CD14-positive monocyte (primary cell): ENCODE data around the gene CACNA1C. TPM values are rescaled to one million over a fixed set of nuclear protein-coding genes. Genes with fewer than 3 reads are reported as not detected.

ENCODE experiments used
- DNase-seq, 3 donors: peaks; one replicate each; pipeline ENCODE4 v3.0.0-alpha.2; 2011 to 2022
- H2AFZ ChIP-seq: 2 replicates; pipeline ENCODE4 v1.6.0; 2012; ENCODE audit warnings: mild to moderate bottlenecking, low read depth, low read length, inconsistent platforms; ENCODE audit not compliant: insufficient read depth, poor library complexity, severe bottlenecking
- H3K27ac ChIP-seq, 2 donors: 1 replicate in 1 of 2; 2 replicates in 1 of 2; pipeline ENCODE4 v1.5.1; 2012 to 2013; ENCODE audit warnings: low read length in 2 of 2, control low read depth in 1 of 2, inconsistent platforms in 1 of 2, low read depth in 1 of 2, mild to moderate bottlenecking in 1 of 2
- H3K27me3 ChIP-seq, 2 donors: one replicate each; pipeline versions ENCODE4 v1.6.0 to v1.6.1; 2011 to 2013; ENCODE audit warnings: low read length in 2 of 2; ENCODE audit not compliant: control insufficient read depth in 2 of 2, insufficient read depth in 2 of 2
- H3K36me3 ChIP-seq, 2 donors: replicated peaks in 1 of 2; 1 replicate in 1 of 2; 2 replicates in 1 of 2; pipeline versions ENCODE4 v1.5.1 to v1.6.1; 2012 to 2013; ENCODE audit warnings: low read length in 2 of 2, control low read depth in 1 of 2, inconsistent platforms in 1 of 2, mild to moderate bottlenecking in 1 of 2; ENCODE audit not compliant: insufficient read depth in 2 of 2, control insufficient read depth in 1 of 2
- H3K4me1 ChIP-seq, 2 donors: 1 replicate in 1 of 2; 2 replicates in 1 of 2; pipeline versions ENCODE4 v1.5.1 to v1.6.1; 2012 to 2013; ENCODE audit warnings: low read length in 2 of 2, control low read depth in 1 of 2, inconsistent platforms in 1 of 2, mild to moderate bottlenecking in 1 of 2, moderate library complexity in 1 of 2; ENCODE audit not compliant: insufficient read depth in 2 of 2, control insufficient read depth in 1 of 2
- H3K4me2 ChIP-seq: replicated peaks from 2 replicates; pipeline ENCODE3; 2012; ENCODE audit warnings: low read length, moderate library complexity, mild to moderate bottlenecking; ENCODE audit not compliant: poor library complexity, severe bottlenecking; ENCODE audit errors: extremely low read depth
- H3K4me3 ChIP-seq, 3 experiments: fragments of 200-600 bp in 1 of 3; sonication (generic) in 1 of 3; replicated peaks in 1 of 3; 1 replicate in 2 of 3; 2 replicates in 1 of 3; pipeline ENCODE4 v1.5.1; 2011 to 2013; ENCODE audit warnings: low read length in 3 of 3, mild to moderate bottlenecking in 3 of 3, control low read depth in 2 of 3, low read depth in 2 of 3, inconsistent platforms in 1 of 3, moderate library complexity in 1 of 3
- H3K79me2 ChIP-seq: 2 replicates; pipeline ENCODE4 v1.6.0; 2012; ENCODE audit warnings: mild to moderate bottlenecking, control low read depth, inconsistent platforms, low read length, moderate library complexity; ENCODE audit not compliant: insufficient read depth
- H3K9ac ChIP-seq: 2 replicates; pipeline ENCODE4 v1.6.0; 2017; ENCODE audit warnings: low read length, mild to moderate bottlenecking; ENCODE audit not compliant: insufficient read depth, poor library complexity, severe bottlenecking
- H3K9me3 ChIP-seq, 2 donors: replicated peaks in 1 of 2; 1 replicate in 1 of 2; 2 replicates in 1 of 2; pipeline versions ENCODE4 v1.5.1 to v1.6.1; 2012 to 2013; ENCODE audit warnings: low read length in 2 of 2, control low read depth in 1 of 2; ENCODE audit not compliant: control insufficient read depth in 1 of 2, insufficient read depth in 1 of 2
- H4K20me1 ChIP-seq: 2 replicates; pipeline ENCODE4 v1.6.0; 2012; ENCODE audit warnings: mild to moderate bottlenecking, low read length, control low read depth, moderate library complexity; ENCODE audit not compliant: insufficient read depth
- H3K27ac Mint-ChIP-seq, 7 donors: one replicate each; pipeline ENCODE4 v1.8.0; 2020; ENCODE audit warnings: mild to moderate bottlenecking in 7 of 7, mixed read lengths in 7 of 7, moderate library complexity in 6 of 7, inconsistent platforms in 2 of 7
- H3K27me3 Mint-ChIP-seq, 3 donors: one replicate each; pipeline ENCODE4 v1.8.0; 2021 to 2022; ENCODE audit warnings: low read depth in 3 of 3, mild to moderate bottlenecking in 3 of 3, mixed read lengths in 3 of 3, moderate library complexity in 3 of 3, inconsistent platforms in 1 of 3
- H3K36me3 Mint-ChIP-seq, 2 donors: one replicate each; pipeline ENCODE4 v1.8.0; 2020; ENCODE audit warnings: mixed read lengths in 2 of 2, inconsistent platforms in 1 of 2, mild to moderate bottlenecking in 1 of 2
- H3K4me1 Mint-ChIP-seq: one replicate; pipeline ENCODE4 v1.8.0; 2020; ENCODE audit warnings: mild to moderate bottlenecking, mixed read lengths
- H3K4me3 Mint-ChIP-seq, 2 donors: one replicate each; pipeline ENCODE4 v1.8.0; 2020; ENCODE audit warnings: mild to moderate bottlenecking in 2 of 2, mixed read lengths in 2 of 2, moderate library complexity in 1 of 2
- H3K9me3 Mint-ChIP-seq, 7 donors: one replicate each; pipeline ENCODE4 v1.8.0; 2020 to 2022; ENCODE audit warnings: mixed read lengths in 7 of 7, mild to moderate bottlenecking in 6 of 7, moderate library complexity in 6 of 7, inconsistent platforms in 2 of 7
- WGBS: methylation state at CpG from one replicate; pipeline ENCODE4 v1.1.5; 2013; ENCODE audit warnings: missing lambda C conversion rate; ENCODE audit not compliant: insufficient coverage; 5-methylcytosine and 5-hydroxymethylcytosine counted together
- intact Hi-C, 2 donors: fragments of 100-400 bp; cut with micrococcal nuclease; formaldehyde crosslinking; loops; one replicate each; pipeline versions ENCODE4 v1.15.0 to v1.15.1; 2023
- polyA plus RNA-seq, 3 donors: library from polyadenylated mRNA; depleted of rRNA in 1 of 3; unstranded in 2 of 3; stranded (reverse) in 1 of 3; fragments of 300-500 nt in 2 of 3; fragments of >200 nt in 1 of 3; fragmentation: Illumina TruSeq in 2 of 3; gene quantifications; 1 replicate in 2 of 3; 2 replicates in 1 of 3; pipeline ENCODE4 v1.2.3, GENCODE V29; 2012 to 2021
- TF ChIP-seq, protein P1 (sequence below): fragments of 200-600 bp; IDR thresholded peaks from one replicate; pipeline ENCODE4 v1.8.0; 2022; ENCODE audit warnings: antibody characterized with exemption, mild to moderate bottlenecking

The CACNA1C gene
- polyA plus RNA-seq, 3 donors, result not detected

DNA sequence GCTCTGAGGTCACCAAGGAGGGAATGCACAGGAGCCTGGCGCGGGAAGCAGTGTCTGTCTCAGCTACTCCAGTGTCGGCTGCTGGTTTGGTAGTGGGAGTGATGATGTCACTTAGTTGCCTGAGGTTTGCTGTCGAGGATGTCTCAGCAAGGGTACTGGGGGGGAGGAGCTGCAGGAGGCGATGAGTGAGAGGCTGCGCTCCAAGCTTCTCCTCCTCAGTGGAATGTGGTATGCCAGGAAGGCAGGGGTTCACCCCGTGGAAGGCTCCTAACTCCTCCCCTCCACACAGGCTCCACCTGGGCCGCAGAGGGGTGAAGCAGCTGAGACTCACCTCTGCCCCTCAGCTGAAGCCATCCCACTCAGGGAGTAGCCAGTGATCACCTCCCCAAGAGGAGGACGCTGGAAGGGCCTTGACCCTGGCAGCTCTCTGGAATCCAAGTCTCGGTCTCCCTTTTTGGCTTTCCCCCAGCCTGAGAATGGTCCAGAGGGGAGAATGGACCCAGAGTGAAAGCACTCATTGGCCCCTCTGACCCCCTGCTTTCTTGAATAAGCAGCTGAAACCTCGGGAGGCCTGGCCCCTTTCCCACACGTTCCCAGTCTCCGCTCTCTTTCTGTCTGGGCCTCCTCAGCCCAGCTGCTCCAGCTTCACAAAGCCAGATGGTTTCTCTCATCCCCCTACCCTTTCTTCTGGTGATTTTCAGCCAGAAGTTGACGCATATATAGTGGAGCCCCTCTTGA lies 563.0 kb downstream of the CACNA1C start:
- no peak overlapping the region for H2AFZ ChIP-seq
- H3K9ac ChIP-seq, result no peak overlapping the region
- Mint-ChIP-seq H3K9me3 (no peaks in the 10 kb centered on the region), H3K4me1 (peaks cover 9% of the 10 kb centered on the region), H3K36me3 (no peaks in the 10 kb centered on the region), H3K27me3 (peaks cover 9 to 41% (median 24%) of the 10 kb centered on the region in 3 donors), H3K27ac (no peak overlapping the region), H3K4me3 (no peak overlapping the region)
- TF ChIP-seq, protein P1, sequence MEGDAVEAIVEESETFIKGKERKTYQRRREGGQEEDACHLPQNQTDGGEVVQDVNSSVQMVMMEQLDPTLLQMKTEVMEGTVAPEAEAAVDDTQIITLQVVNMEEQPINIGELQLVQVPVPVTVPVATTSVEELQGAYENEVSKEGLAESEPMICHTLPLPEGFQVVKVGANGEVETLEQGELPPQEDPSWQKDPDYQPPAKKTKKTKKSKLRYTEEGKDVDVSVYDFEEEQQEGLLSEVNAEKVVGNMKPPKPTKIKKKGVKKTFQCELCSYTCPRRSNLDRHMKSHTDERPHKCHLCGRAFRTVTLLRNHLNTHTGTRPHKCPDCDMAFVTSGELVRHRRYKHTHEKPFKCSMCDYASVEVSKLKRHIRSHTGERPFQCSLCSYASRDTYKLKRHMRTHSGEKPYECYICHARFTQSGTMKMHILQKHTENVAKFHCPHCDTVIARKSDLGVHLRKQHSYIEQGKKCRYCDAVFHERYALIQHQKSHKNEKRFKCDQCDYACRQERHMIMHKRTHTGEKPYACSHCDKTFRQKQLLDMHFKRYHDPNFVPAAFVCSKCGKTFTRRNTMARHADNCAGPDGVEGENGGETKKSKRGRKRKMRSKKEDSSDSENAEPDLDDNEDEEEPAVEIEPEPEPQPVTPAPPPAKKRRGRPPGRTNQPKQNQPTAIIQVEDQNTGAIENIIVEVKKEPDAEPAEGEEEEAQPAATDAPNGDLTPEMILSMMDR, result no peak
- no peak overlapping the region for H3K27ac ChIP-seq
- H3K4me1 ChIP-seq, result no peaks in the 10 kb centered on the region
- no peaks in the 10 kb centered on the region for H3K79me2 ChIP-seq
- DNase-seq, result no peak
- intact Hi-C loops, result no loop called here
- WGBS, result 90% methylated on average over 9 of the region's 14 CpGs
- H3K27me3 ChIP-seq, result peaks cover 0 to 3% of the 10 kb centered on the region in 2 donors
- no peaks in the 10 kb centered on the region for H3K9me3 ChIP-seq
- no peaks in the 10 kb centered on the region for H3K36me3 ChIP-seq
- no peak overlapping the region for H3K4me2 ChIP-seq
- no peak overlapping the region for H3K4me3 ChIP-seq
- H4K20me1 ChIP-seq, result no peaks in the 10 kb centered on the region

DNA sequence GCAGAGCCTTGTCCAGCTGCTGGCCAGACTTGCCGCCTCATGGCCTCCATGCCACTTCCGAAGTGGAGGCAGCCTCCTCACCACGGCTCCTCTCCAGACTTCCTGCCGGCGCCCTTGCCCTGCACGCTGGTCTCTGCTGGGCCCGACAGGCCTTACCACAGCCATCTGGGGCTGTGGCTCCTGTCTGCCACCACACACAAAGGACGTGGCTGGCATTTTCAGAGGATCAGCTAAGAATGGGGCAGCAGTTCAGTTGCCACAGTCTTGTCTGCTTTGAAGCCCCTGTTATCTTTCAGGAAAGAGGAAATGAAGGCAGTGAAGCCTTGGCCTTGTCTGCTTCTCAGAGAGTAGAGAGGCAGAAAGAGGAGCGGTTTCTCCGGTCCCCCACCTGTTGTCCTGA lies 564.0 kb downstream of the CACNA1C start:
- Histone ChIP-seq H3K79me2 (no peaks in the 10 kb centered on the region), H3K27me3 (peaks cover 0 to 3% of the 10 kb centered on the region in 2 donors), H3K9me3 (no peaks in the 10 kb centered on the region), H3K4me1 (no peaks in the 10 kb centered on the region), H3K36me3 (no peaks in the 10 kb centered on the region), H2AFZ (peak overlapping the region; percentile 35), H3K9ac (no peak overlapping the region), H3K27ac (no peak overlapping the region), H4K20me1 (no peaks in the 10 kb centered on the region), H3K4me3 (no peak overlapping the region), H3K4me2 (no peak overlapping the region)
- Mint-ChIP-seq H3K4me1 (peaks cover 9% of the 10 kb centered on the region), H3K9me3 (no peaks in the 10 kb centered on the region), H3K4me3 (no peak overlapping the region), H3K36me3 (no peaks in the 10 kb centered on the region), H3K27me3 (peaks cover 14 to 37% (median 22%) of the 10 kb centered on the region in 3 donors), H3K27ac (no peak overlapping the region)
- 0% methylated on average over 9 of the region's 10 CpGs for WGBS
- TF ChIP-seq, protein P1, result no peak
- intact Hi-C loops, result no loop called here
- no peak for DNase-seq
